Measurements from ENCODE around the gene UBE2L3.
"Not testable (repeated sequence)": the region's sequence is repeated elsewhere in the genome, so short reads cannot be mapped to it uniquely, and the experiment has no call there.

- TF ChIP-seq EZH2phosphoT487 (IDR thresholded peaks at IDR 0.05; ENCODE audit: borderline replicate concordance, low read depth); USF2 (IDR thresholded peaks at IDR 0.05; ENCODE audit: borderline replicate concordance, low read depth, low read length); CHD2 (IDR thresholded peaks at IDR 0.05; ENCODE audit: low read length, partially characterized antibody); MXI1 (IDR thresholded peaks at IDR 0.05; ENCODE audit: low read depth, low read length); ELF1 (IDR thresholded peaks at IDR 0.05); MEF2A (IDR thresholded peaks at IDR 0.05; ENCODE audit: borderline replicate concordance, low read depth); FOXJ3 (CRISPR knock-in tag; IDR thresholded peaks at IDR 0.05); GATA2 (CRISPR knock-in tag; IDR thresholded peaks at IDR 0.05); REST (IDR thresholded peaks at IDR 0.05; ENCODE audit: low read depth, low read length); SIN3A (IDR thresholded peaks at IDR 0.05; ENCODE audit: borderline replicate concordance, low read depth, low read length): not testable (repeated sequence)
- TF ChIP-seq, protein P1, sequence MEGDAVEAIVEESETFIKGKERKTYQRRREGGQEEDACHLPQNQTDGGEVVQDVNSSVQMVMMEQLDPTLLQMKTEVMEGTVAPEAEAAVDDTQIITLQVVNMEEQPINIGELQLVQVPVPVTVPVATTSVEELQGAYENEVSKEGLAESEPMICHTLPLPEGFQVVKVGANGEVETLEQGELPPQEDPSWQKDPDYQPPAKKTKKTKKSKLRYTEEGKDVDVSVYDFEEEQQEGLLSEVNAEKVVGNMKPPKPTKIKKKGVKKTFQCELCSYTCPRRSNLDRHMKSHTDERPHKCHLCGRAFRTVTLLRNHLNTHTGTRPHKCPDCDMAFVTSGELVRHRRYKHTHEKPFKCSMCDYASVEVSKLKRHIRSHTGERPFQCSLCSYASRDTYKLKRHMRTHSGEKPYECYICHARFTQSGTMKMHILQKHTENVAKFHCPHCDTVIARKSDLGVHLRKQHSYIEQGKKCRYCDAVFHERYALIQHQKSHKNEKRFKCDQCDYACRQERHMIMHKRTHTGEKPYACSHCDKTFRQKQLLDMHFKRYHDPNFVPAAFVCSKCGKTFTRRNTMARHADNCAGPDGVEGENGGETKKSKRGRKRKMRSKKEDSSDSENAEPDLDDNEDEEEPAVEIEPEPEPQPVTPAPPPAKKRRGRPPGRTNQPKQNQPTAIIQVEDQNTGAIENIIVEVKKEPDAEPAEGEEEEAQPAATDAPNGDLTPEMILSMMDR (IDR thresholded peaks at IDR 0.05): not testable (repeated sequence)
- TF ChIP-seq, protein P2, sequence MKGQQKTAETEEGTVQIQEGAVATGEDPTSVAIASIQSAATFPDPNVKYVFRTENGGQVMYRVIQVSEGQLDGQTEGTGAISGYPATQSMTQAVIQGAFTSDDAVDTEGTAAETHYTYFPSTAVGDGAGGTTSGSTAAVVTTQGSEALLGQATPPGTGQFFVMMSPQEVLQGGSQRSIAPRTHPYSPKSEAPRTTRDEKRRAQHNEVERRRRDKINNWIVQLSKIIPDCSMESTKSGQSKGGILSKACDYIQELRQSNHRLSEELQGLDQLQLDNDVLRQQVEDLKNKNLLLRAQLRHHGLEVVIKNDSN (IDR thresholded peaks at IDR 0.05; ENCODE audit: borderline replicate concordance, low read depth): not testable (repeated sequence)
- TF ChIP-seq, protein P3, sequence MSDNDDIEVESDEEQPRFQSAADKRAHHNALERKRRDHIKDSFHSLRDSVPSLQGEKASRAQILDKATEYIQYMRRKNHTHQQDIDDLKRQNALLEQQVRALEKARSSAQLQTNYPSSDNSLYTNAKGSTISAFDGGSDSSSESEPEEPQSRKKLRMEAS (IDR thresholded peaks at IDR 0.05; ENCODE audit: low read depth): not testable (repeated sequence)
Measured at GRCh38 chr22:21544432-21545322, 22.8 kb upstream of the UBE2L3 start.
